SK-N-SH treated with all-trans-retinoic acid at 6 μM for 48 hours (cell line): Measurements from ENCODE around the gene CRCP.

Source experiments
- ATAC-seq: fragments of 200-7000 bp; cut with Tn5 transposase; 3 replicates; pipeline ENCODE4 v1.9.1; 2020; ENCODE audit warnings: mild to moderate bottlenecking, moderate library complexity
- ARNTL ChIP-seq: fragments of 450-650 bp; formaldehyde crosslinking; IDR thresholded peaks from 2 replicates; pipeline ENCODE4 v1.5.0; 2020; ENCODE audit warnings: low read depth, mild to moderate bottlenecking, moderate library complexity, borderline replicate concordance
- BACH2 ChIP-seq: fragments of 250-450 bp; sonication (Bioruptor Pico); IDR thresholded peaks from 2 replicates; pipeline ENCODE4 v1.9.0; 2021; ENCODE audit warnings: mild to moderate bottlenecking, borderline replicate concordance
- CREB5 ChIP-seq: fragments of 250-450 bp; sonication (Bioruptor Pico); IDR thresholded peaks from 2 replicates; pipeline ENCODE4 v1.5.1; 2020; ENCODE audit warnings: low read depth, mild to moderate bottlenecking, moderate library complexity
- CSDC2 ChIP-seq: fragments of 250-450 bp; sonication (Bioruptor Pico); IDR thresholded peaks from 2 replicates; pipeline ENCODE4 v1.5.0; 2020; ENCODE audit warnings: mild to moderate bottlenecking, moderate library complexity
- ESRRG ChIP-seq: fragments of 250-450 bp; sonication (Bioruptor Pico); IDR thresholded peaks from 2 replicates; pipeline ENCODE4 v1.6.1; 2021; ENCODE audit warnings: mild to moderate bottlenecking
- GLIS3 ChIP-seq: fragments of 250-450 bp; sonication (Bioruptor Pico); IDR thresholded peaks from 2 replicates; pipeline ENCODE4 v1.5.0; 2020; ENCODE audit warnings: mild to moderate bottlenecking, moderate library complexity
- ISL1 ChIP-seq: fragments of 250-450 bp; sonication (Bioruptor Pico); IDR thresholded peaks from 2 replicates; pipeline ENCODE4 v2.1.2; 2022; ENCODE audit warnings: mild to moderate bottlenecking, moderate library complexity
- OSR1 ChIP-seq: fragments of 250-450 bp; sonication (Bioruptor Pico); IDR thresholded peaks from 2 replicates; pipeline ENCODE4 v1.8.0; 2022; ENCODE audit warnings: moderate library complexity, mild to moderate bottlenecking, inconsistent platforms
- PATZ1 ChIP-seq: fragments of 250-450 bp; sonication (Bioruptor Pico); IDR thresholded peaks from 2 replicates; pipeline ENCODE4 v1.8.0; 2020; ENCODE audit warnings: mild to moderate bottlenecking, moderate library complexity, borderline replicate concordance
- PPARA ChIP-seq: fragments of 250-450 bp; sonication (Bioruptor Pico); IDR thresholded peaks from 2 replicates; pipeline ENCODE4 v1.5.0; 2020; ENCODE audit warnings: mild to moderate bottlenecking, borderline replicate concordance
- RARB ChIP-seq: fragments of 250-450 bp; sonication (Bioruptor Pico); IDR thresholded peaks from 2 replicates; pipeline ENCODE4 v1.8.0; 2021; ENCODE audit warnings: mild to moderate bottlenecking, moderate library complexity
- SNAI2 ChIP-seq: fragments of 250-450 bp; sonication (Bioruptor Pico); IDR thresholded peaks from 2 replicates; pipeline ENCODE4 v1.5.0; 2020; ENCODE audit warnings: mild to moderate bottlenecking, moderate library complexity
- TCF4 ChIP-seq: fragments of 250-450 bp; sonication (Bioruptor Pico); IDR thresholded peaks from 2 replicates; pipeline ENCODE4 v1.8.0; 2021; ENCODE audit warnings: mild to moderate bottlenecking, moderate library complexity, borderline replicate concordance
- TOX ChIP-seq: fragments of 250-450 bp; sonication (Bioruptor Pico); IDR thresholded peaks from 2 replicates; pipeline ENCODE4 v1.8.0; 2021; ENCODE audit warnings: mild to moderate bottlenecking, moderate library complexity, borderline replicate concordance
- ZC3H10 ChIP-seq: fragments of 250-450 bp; sonication (Bioruptor Pico); IDR thresholded peaks from 2 replicates; pipeline ENCODE4 v1.5.1; 2021; ENCODE audit warnings: mild to moderate bottlenecking, moderate library complexity
- ZFP3 ChIP-seq: fragments of 250-450 bp; sonication (Bioruptor Pico); IDR thresholded peaks from 2 replicates; pipeline ENCODE4 v1.5.0; 2020; ENCODE audit warnings: mild to moderate bottlenecking, moderate library complexity
- ZFP30 ChIP-seq: fragments of 450-650 bp; formaldehyde crosslinking; IDR thresholded peaks from 2 replicates; pipeline ENCODE4 v1.5.0; 2022; ENCODE audit warnings: mild to moderate bottlenecking, moderate library complexity
- ZNF565 ChIP-seq: fragments of 450-650 bp; formaldehyde crosslinking; conservative IDR thresholded peaks from 2 replicates; pipeline ENCODE4 v1.5.0; 2020; ENCODE audit warnings: low read depth, mild to moderate bottlenecking, moderate library complexity
- ZNF70 ChIP-seq: fragments of 450-650 bp; formaldehyde crosslinking; IDR thresholded peaks from 2 replicates; pipeline ENCODE4 v1.5.0; 2020; ENCODE audit warnings: mild to moderate bottlenecking, moderate library complexity
- ZNF8 ChIP-seq: fragments of 450-650 bp; formaldehyde crosslinking; IDR thresholded peaks from 2 replicates; pipeline ENCODE4 v1.5.0; 2020; ENCODE audit warnings: mild to moderate bottlenecking, moderate library complexity
- TF ChIP-seq, protein P1 (sequence below): fragments of 250-450 bp; sonication (Bioruptor Pico); IDR thresholded peaks from 2 replicates; pipeline ENCODE4 v1.8.0; 2021; ENCODE audit warnings: low read depth, mild to moderate bottlenecking, moderate library complexity, borderline replicate concordance
- TF ChIP-seq, protein P2 (sequence below): fragments of 250-450 bp; sonication (Bioruptor Pico); IDR thresholded peaks from 2 replicates; pipeline ENCODE4 v1.5.1; 2021; ENCODE audit warnings: mild to moderate bottlenecking, moderate library complexity

CRCP gene

DNA sequence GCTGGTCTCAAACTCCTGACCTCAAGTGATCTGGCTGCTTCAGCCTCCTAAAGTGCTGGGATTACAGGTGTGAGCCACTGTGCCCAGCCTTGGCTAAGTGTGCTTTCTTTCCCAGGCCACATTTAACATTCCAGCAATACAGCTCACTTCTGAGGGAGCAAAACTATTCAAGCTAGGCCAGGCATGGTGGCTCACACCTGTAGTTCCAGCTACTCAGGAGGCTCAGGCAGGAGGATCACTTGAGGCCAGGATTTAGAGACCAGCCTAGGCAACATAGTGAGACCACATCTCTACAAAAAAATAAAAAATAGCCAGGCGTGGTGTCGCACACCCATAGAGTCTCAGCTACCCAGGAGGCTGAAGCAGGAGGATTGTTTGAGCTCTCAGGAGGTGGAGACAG is 67.2 kb downstream of the CRCP start:
- TF ChIP-seq ZC3H10 (CRISPR knock-in tag) (no peak), TCF4 (CRISPR knock-in tag) (no peak)
- TF ChIP-seq, all 23 proteins: peak for 0
- ATAC-seq, result no peak

GRCh38 chr7:66182920-66183319 is 68.3 kb downstream of the CRCP start:
- ATAC-seq, result no peak
- TF ChIP-seq TOX (CRISPR knock-in tag), result no peak
- TF ChIP-seq ZNF565 (CRISPR knock-in tag), result no peak
- TF ChIP-seq ZFP30 (CRISPR knock-in tag), result no peak
- TF ChIP-seq RARB (CRISPR knock-in tag), result no peak
- TF ChIP-seq, protein P1, sequence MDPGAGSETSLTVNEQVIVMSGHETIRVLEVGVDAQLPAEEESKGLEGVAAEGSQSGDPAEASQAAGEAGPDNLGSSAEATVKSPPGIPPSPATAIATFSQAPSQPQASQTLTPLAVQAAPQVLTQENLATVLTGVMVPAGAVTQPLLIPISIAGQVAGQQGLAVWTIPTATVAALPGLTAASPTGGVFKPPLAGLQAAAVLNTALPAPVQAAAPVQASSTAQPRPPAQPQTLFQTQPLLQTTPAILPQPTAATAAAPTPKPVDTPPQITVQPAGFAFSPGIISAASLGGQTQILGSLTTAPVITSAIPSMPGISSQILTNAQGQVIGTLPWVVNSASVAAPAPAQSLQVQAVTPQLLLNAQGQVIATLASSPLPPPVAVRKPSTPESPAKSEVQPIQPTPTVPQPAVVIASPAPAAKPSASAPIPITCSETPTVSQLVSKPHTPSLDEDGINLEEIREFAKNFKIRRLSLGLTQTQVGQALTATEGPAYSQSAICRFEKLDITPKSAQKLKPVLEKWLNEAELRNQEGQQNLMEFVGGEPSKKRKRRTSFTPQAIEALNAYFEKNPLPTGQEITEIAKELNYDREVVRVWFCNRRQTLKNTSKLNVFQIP (CRISPR knock-in tag), result no peak
- TF ChIP-seq PATZ1, result no peak
- TF ChIP-seq ZNF8, result no peak
- no peak for TF ChIP-seq ARNTL (CRISPR knock-in tag)
- no peak for TF ChIP-seq GLIS3
- no peak for TF ChIP-seq OSR1 (CRISPR knock-in tag)

DNA sequence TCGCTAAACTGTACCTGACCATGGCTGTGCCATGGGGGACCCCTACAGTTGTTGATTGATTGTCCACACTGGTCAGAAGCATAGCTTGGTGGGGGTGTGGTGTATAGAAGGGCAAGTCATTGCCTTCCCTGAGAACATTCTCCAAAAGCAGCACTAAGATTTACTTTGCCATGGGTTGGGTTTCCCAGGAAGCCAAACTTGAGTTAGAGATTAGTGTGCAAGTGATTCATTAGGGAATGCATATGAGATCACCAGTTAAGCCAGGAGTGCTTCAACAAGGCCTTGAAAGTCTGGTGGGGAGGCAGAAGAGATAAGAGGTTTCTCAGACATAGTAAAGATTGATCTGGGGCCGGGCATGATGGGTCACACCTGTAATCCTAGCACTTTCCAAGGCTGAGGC is 69.1 kb downstream of the CRCP start:
- peak; percentile 33; the same call in 1 of the 3 replicates for ATAC-seq
- TF ChIP-seq RARB (CRISPR knock-in tag) (no peak), CSDC2 (CRISPR knock-in tag) (no peak), ZFP3 (CRISPR knock-in tag) (no peak), OSR1 (CRISPR knock-in tag) (no peak), BACH2 (no peak), CREB5 (no peak), ISL1 (CRISPR knock-in tag) (no peak), ESRRG (CRISPR knock-in tag) (no peak), ZNF8 (no peak), TOX (CRISPR knock-in tag) (no peak), ZNF565 (CRISPR knock-in tag) (no peak), ZFP30 (CRISPR knock-in tag) (no peak), PPARA (CRISPR knock-in tag) (no peak), PATZ1 (no peak), SNAI2 (CRISPR knock-in tag) (no peak), ARNTL (CRISPR knock-in tag) (no peak), ZNF70 (CRISPR knock-in tag) (no peak)
- TF ChIP-seq, protein P2, sequence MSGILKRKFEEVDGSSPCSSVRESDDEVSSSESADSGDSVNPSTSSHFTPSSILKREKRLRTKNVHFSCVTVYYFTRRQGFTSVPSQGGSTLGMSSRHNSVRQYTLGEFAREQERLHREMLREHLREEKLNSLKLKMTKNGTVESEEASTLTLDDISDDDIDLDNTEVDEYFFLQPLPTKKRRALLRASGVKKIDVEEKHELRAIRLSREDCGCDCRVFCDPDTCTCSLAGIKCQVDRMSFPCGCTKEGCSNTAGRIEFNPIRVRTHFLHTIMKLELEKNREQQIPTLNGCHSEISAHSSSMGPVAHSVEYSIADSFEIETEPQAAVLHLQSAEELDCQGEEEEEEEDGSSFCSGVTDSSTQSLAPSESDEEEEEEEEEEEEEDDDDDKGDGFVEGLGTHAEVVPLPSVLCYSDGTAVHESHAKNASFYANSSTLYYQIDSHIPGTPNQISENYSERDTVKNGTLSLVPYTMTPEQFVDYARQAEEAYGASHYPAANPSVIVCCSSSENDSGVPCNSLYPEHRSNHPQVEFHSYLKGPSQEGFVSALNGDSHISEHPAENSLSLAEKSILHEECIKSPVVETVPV, result no peak
- TF ChIP-seq, protein P1 (CRISPR knock-in tag), result no peak
- TF ChIP-seq, all 23 proteins: peak for 0
